ENCODE results near the gene NMNAT3.

NMNAT3 gene

GRCh38 chr3:139537795-139538621, 139.8 kb downstream of the NMNAT3 start:
- DNase-seq = no peak

DNA sequence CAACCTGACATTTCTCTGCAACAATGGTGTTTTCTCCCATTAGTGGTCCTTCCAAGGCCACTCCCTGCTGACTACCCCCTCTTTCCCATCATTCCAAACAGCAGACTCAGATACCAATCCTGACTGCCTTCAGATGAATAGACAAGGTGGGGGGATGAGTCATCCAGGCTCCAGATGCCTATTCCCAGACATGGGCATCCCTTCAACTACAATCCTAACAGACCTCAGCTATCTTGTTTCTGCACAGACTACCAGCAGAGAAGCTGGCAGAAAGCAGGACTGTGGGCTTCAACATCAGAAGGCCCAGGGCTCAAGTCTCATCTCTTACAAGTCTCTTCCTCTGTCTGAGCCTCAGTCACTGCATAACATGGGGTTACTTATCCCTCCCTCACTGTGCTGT, 140.4 kb downstream of the NMNAT3 start:
- peak; percentile 75 for DNase-seq

- peak; percentile 70 for DNase-seq
These were observed 142.5 kb downstream of the NMNAT3 start for GRCh38 chr3:139534992-139535879.

GRCh38 chr3:139534455-139534812, 143.3 kb downstream of the NMNAT3 start:
- DNase-seq = peak; percentile 83

DNA sequence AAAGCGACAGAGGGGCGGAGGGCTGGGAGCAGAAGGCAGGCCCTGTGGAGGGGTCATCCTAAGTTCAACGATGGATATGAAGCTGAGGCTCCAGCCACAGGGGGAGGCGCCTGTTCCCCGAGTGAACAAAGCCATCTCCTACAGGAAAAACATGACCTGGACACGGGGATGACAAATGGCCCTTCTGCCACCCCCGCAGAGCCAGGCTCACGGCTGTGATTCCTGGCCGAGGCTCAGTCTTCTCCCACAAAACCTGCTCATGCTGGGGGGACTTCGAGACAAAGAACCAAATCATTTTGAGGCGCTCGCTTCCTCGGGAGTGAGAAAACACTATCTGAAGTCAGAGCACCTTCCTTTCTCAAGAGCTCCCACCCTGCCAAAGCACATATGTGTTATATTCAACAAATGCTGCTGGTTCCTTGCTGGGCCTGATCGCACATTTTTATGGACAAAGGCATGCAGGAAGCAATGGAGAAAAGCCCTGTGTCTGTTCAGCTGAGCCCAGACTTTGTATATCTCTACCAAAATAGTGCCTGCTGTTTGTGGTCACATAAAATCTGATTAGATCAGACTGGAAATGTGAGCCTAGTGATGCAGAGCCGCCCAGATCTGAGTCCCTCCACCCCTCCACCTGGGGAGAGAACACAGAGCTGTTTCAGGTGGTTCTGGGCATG, 143.9 kb downstream of the NMNAT3 start:
- peak; percentile 48 for DNase-seq

GRCh38 chr3:139532976-139533375, 144.8 kb downstream of the NMNAT3 start:
- no peak for DNase-seq

DNA sequence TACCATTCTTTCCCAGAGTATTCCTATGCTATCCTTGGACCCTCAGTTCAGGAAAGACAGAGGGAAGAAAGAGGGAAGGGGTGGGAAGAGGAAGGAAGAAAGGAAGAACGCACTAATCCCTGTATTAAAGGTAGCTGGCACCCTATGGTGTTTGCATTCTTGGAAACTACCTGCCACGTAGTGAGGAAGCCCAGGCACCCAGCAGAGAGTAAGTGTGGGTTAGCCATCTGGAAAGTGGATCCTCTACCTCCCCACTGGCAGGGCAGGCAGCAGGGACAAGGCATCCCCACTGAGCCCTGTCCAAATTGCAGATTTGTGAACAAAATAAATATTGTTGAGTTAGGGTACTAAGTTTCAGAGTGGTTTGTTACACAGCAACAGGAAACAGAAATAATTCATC, 147.1 kb downstream of the NMNAT3 start:
- DNase-seq = no peak

- DNase-seq = no peak
These were observed 148.1 kb downstream of the NMNAT3 start for GRCh38 chr3:139529662-139530061.

DNA sequence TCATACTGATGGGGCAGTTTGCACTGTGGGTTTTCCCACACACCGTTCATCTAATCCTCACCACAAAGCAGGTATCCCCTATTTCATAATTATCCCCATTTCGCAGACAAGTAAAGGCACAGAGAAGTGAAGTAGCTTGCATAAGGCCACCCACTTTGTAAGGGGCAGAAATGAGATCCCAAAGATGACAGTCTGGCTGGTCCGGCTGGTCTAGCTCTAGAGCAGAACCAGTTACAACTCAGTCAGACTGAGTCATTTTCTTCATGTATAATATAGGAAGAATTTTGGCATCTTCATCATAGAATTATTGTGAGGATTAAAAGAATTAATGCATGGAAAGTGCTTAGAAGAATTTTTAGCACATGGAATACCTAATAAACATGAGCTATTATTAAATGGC, 148.8 kb downstream of the NMNAT3 start:
- no peak for DNase-seq

- no peak for DNase-seq
These were observed 149.5 kb downstream of the NMNAT3 start for GRCh38 chr3:139528281-139528680.

DNA sequence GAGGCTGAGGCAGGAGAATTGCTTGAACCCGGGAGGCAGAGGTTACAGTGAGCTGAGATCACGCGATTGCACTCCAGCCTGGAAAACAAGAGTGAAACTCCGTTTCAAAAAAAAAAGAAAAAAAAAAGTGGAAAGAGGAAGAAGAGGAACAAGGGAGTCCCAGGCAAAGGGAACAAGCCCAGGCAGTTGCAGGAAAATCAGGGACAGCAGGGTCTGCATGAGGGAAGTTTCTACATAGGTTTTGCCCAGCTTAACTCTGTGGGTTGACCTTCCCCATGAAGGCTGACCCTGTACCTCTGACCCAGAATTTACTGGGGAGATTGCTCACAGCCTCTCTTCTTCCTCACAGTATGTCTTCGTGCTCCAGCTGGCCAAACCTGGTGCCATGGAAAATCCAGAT, 150.5 kb downstream of the NMNAT3 start:
- no peak for DNase-seq

DNA sequence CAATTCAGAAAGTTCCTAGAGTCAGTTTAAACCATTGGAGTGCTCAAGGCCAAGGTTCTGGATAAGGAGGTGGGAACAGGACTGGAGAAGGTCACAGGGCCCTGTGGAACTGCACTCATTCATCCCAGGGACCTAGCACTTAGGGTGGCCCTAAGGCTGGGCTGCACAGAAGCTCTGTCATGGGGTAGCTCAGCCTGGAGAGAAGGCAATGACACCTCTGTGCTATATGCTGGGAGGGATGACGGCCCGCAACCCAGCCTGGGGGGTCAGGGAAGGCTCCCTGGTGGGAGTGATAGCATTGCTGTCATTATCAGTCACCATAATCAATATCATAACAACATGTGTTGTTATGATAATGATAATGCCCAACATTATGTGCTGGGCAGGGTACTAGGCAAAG, 151.6 kb downstream of the NMNAT3 start:
- DNase-seq = no peak

DNA sequence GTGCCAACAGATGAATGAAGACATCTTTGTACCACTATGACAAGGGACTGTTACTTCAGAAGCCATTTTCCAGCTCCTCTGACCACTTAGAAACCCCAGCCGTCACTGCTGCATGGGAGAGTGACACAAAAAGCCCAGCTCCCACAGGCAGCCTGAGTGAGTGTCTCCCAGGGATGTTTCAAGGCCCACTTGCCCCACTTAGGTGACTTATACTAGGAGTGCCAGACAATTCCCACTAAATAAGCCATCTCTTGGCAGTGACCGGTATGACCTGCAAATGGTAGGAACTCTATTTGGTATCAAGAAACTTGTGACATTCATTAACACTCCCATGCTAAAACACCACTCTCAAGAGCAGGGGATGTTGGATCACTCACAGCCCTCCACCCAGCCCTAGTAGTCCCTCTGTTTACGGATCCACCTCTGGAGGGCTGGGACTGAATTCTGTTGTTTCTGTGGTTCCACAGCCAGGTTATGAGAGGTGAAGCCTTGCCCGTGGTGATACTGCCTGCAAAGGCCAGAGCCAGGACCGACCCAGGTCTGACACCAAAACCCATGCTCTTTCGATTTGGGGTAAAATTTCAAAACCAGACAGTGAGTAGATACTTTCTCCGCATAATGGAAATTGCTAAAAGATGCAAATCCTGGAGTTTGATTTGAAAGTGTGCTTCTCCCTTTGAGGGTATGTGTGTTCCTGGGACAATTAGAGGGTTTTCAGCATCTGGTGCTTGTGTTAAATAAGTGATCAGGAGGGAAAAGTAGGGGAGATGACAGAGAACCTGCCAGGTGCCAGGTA, 152.7 kb downstream of the NMNAT3 start:
- no peak for DNase-seq

DNA sequence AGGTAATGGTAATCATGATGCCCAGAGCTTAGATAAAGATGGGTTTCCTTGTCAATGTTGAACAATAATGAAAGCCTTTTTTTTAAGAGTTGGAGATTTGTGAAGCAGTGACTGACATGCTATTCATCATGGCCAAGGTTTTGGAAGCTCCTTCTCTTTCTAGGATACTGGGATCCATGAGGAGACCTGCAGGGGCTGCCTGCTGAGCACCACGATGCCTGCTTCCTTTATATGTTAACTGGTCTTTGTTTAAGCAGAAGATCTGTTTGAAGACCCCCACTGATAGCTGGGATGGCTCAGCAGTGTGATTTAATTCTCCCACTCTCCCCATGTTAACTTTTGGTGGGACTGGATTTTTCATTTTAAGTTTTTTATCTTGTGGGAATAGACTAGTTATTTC, 154.1 kb downstream of the NMNAT3 start:
- no peak for DNase-seq

DNA sequence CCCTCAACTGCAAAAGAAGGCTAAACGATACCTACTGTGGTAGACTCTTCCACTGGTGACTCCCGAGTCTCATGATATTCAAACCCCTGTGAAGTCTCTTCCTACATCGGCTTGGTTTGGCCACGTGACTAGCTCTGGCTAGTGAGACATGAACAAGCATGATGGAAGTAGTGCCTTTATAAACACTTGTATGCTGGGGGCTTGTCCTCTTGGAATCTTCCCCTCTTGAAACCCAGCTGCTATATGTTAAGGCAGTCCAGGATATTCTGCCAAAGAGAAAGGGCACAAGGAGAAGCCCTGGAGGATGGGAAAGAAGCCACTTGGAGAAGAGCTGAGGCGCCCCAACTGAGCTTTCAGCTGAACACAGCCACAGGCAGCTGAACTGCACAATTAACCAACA, 154.6 kb downstream of the NMNAT3 start:
- DNase-seq = no peak

- no peak for DNase-seq
These were observed 155.4 kb downstream of the NMNAT3 start for GRCh38 chr3:139522421-139522820.

GRCh38 chr3:139521816-139522215, 156.0 kb downstream of the NMNAT3 start:
- DNase-seq = no peak

DNA sequence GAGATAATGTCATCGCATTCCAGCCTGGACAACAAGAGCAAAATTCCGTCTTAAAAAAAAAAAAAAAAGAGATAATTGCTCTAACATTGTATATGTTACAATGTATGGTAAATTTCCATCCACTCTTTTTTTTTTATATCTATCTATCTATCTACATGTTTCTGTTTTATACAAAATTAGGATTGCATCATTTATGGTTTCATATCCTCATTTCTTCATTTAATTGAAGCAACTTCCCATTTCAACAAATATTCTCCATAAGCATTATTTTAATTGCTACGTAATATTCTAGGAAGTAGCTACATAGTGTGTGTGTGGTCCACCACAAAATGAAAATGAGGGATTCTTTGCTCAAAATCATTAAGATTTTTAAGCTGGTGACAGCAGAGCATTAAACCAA, 156.6 kb downstream of the NMNAT3 start:
- no peak for DNase-seq

GRCh38 chr3:139519998-139520737, 157.6 kb downstream of the NMNAT3 start:
- peak; percentile 4 for DNase-seq

DNA sequence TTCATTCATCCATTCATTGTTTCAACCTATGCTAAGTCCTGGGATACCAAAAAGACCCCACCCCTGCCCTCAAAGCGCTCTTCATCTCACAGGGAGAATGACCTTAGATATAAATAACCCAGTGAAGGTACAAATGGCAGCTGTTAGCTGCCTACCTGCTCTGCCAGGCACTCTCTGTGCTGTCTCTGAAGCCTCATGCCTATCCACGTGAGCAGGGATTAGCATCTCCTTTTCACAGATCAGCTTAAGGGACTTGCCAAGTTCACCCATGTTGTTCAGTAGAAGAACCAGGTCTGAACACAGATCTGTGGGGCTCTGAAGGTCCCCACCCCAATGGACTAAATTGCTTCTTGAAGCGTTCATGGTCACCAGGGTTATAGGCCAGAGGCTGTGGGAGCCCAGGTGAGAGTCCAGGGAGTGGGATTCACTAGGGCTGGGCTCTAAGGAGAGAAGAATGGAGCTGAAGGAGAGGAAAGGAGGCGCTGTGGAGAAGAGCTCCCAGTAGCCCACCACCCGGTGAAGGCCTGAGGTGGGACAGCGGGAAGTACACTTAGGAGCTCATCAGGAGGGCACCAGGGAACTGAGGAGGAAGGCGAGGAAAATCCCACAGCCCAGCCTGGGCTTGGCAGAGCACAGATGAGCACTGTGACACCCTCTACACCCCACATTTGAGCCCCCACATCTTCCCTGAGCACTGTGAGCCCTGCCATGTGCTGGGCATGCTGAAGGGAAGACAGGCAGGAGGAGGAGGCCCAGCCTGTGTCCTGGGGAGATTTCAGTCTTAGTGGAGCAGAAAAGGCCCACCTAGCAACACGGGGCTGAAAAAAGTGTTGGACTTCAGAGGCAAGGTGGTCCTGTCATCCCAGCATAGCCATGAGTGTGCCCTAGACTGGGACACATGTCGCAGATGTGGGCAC, 158.6 kb downstream of the NMNAT3 start:
- no peak for DNase-seq

DNA sequence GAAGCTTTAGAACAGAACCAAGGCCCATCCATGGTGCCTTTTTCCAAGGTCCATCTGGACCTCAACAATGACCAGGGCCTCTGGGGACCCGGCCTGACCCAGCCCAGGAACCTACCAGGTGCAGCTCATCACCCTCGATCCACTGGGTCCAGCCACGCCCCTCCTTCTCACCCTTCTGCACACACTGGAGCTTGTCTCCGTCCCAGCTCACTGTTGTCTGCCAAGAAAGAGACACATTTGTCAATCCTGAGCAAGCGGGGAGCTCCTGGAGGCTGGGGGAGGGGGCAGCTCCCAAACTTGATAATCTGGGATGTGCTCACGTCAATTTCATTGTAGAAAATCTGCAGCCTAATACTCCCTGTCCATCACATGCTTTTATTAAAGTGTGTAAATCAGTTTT, 159.5 kb downstream of the NMNAT3 start:
- no peak for DNase-seq

Data from NCI-H226 (cell line).